Adrenal gland (tissue), 5 donors: ENCODE data around the gene MSMP.

Source experiments
- CTCF ChIP-seq, 6 experiments: fragments of 450-650 bp in 4 of 6; fragments of 200-600 bp in 2 of 6; sonication (generic) in 1 of 6; IDR thresholded peaks; 1 replicate in 5 of 6; 2 replicates in 1 of 6; pipeline versions ENCODE4 v1.5.1 to v1.8.0; 2016 to 2021; ENCODE audit warnings: antibody characterized with exemption in 6 of 6, mild to moderate bottlenecking in 2 of 6, moderate library complexity in 1 of 6
- POLR2A ChIP-seq, 2 donors: fragments of 450-650 bp; IDR thresholded peaks; one replicate each; pipeline ENCODE4 v1.6.1; 2017; ENCODE audit warnings: antibody characterized with exemption in 2 of 2, mild to moderate bottlenecking in 2 of 2, moderate library complexity in 1 of 2
- donor health status: DM: no; HTN: no; CAD: no.

DNA sequence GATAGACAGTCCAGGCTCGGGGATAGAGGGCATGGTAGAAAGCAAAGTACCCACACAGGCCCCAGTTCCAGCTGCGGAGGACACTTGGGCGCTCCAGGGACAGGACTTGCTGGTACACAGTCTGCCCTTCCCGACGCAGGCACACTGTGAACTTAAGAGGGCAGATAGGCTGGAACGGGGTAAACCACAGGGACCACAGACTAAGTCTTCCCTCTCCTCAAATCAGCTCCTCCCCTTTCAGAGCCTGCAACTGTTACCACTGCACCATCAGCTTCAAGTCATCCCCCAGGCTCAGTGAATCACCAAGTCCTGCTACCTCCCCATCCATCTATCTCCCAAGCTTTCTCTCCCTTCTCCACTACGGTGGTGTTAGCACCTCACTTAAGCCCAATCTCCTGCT lies 12.3 kb downstream of the MSMP start:
- no peak for TF ChIP-seq POLR2A (IDR thresholded peaks at IDR 0.05)
- no peak for TF ChIP-seq CTCF (IDR thresholded peaks at IDR 0.05)
